Sigmoid colon (tissue), 4 donors: ENCODE measurements around the gene FZD10.

Experiments used
- EP300 ChIP-seq, 4 donors: sonication (generic); formaldehyde crosslinking; IDR thresholded peaks; one replicate each; pipeline ENCODE4 v1.6.1; 2017; ENCODE audit warnings: antibody characterized with exemption in 4 of 4
- TF ChIP-seq, protein P1 (sequence below), 4 experiments: fragments of 450-650 bp in 3 of 4; fragments of 200-600 bp in 1 of 4; IDR thresholded peaks; one replicate each; pipeline ENCODE4 v1.5.1; 2016 to 2019; ENCODE audit warnings: antibody characterized with exemption in 4 of 4, mild to moderate bottlenecking in 3 of 4, moderate library complexity in 2 of 4

DNA sequence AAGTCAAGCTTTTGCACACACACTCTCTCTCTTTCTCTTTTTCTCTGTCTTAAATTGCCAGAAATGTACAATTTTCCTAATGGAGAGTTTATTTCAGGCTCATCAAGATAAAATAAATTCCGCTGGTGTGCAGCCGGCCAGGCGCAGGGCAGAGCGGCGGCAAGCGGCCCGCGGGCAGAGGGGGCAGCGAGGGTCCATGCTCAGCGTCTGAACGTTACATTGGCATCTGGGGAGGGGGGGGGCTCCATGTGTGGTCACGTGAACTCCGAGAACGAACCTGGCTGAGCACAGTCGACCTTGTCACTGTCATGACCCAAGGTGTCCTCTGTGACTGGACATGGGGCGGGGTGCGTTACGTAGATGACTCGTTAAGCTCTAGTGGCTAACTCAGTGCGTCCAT lies 23.8 kb upstream of the FZD10 start:
- no peak for TF ChIP-seq EP300 (IDR thresholded peaks at IDR 0.05)
- TF ChIP-seq, protein P1, sequence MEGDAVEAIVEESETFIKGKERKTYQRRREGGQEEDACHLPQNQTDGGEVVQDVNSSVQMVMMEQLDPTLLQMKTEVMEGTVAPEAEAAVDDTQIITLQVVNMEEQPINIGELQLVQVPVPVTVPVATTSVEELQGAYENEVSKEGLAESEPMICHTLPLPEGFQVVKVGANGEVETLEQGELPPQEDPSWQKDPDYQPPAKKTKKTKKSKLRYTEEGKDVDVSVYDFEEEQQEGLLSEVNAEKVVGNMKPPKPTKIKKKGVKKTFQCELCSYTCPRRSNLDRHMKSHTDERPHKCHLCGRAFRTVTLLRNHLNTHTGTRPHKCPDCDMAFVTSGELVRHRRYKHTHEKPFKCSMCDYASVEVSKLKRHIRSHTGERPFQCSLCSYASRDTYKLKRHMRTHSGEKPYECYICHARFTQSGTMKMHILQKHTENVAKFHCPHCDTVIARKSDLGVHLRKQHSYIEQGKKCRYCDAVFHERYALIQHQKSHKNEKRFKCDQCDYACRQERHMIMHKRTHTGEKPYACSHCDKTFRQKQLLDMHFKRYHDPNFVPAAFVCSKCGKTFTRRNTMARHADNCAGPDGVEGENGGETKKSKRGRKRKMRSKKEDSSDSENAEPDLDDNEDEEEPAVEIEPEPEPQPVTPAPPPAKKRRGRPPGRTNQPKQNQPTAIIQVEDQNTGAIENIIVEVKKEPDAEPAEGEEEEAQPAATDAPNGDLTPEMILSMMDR (IDR thresholded peaks at IDR 0.05), result no peak
